Pancreas (tissue), 10 donors: ENCODE measurements around the gene SERGEF. TPM values are rescaled to one million over a fixed set of nuclear protein-coding genes. Genes with fewer than 3 reads are reported as not detected.
A peak's percentile ranks its signal among the peaks of the same experiment; 100 is the strongest.

ENCODE experiments used
- ATAC-seq, 4 donors: fragments of 200-7000 bp; cut with Tn5 transposase; one replicate each; pipeline versions ENCODE4 v1.8.0 to v1.9.1; 2020; ENCODE audit warnings: mild to moderate bottlenecking in 4 of 4, moderate library complexity in 4 of 4
- DNase-seq, 6 donors: peaks; one replicate each; pipeline ENCODE4 v3.0.0-alpha.2; 2020
- FAIRE-seq: peaks from 2 replicates; lab custom pipeline; 2012; peaks lifted over from hg19 to GRCh38; lab: Jason Lieb, UNC
- H3K27ac ChIP-seq, 4 donors: fragments of 200-600 bp; sonication (generic); 1 replicate in 3 of 4; 2 replicates in 1 of 4; pipeline versions ENCODE4 v1.5.0 to v1.8.0; 2020
- H3K27me3 ChIP-seq, 4 donors: fragments of 200-600 bp; one replicate each; pipeline ENCODE4 v1.8.0; 2021
- H3K36me3 ChIP-seq, 3 donors: fragments of 200-600 bp; sonication (generic) in 1 of 3; one replicate each; pipeline versions ENCODE4 v1.5.0 to v1.8.0; 2020 to 2021
- H3K4me1 ChIP-seq, 3 donors: fragments of 200-600 bp; one replicate each; pipeline ENCODE4 v1.8.0; 2021
- H3K4me3 ChIP-seq, 4 donors: fragments of 200-600 bp; sonication (generic) in 2 of 4; one replicate each; pipeline versions ENCODE4 v1.5.0 to v1.8.0; 2020 to 2021
- H3K9me3 ChIP-seq, 4 donors: fragments of 200-600 bp; one replicate each; pipeline ENCODE4 v1.8.0; 2021
- WGBS, 2 donors: extraction: QIAGEN DNeasy Blood & Tissue Kit; methylation state at CpG; one replicate each; pipeline ENCODE4 v1.1.7; 2013; 5-methylcytosine and 5-hydroxymethylcytosine counted together
- intact Hi-C, 3 donors: fragments of 100-400 bp; cut with DNase I; formaldehyde crosslinking; loops; one replicate each; pipeline versions ENCODE4 v1.11.1 to v1.14.2; 2022
- polyA plus RNA-seq, 2 donors: library from polyadenylated mRNA; stranded (reverse); fragments of 200-250 nt; gene quantifications; one replicate each; pipeline ENCODE4 v1.2.3, GENCODE V29; 2013
- total RNA-seq, 6 donors: library from RNA; stranded (reverse); fragmentation: NEBNext Ultra II Directional in 4 of 6; extraction: Animal tissue kit (Norgen Biotek cat#: 25700) in 4 of 6; gene quantifications; one replicate each; pipeline versions ENCODE4 v1.2.1 to v1.2.4, GENCODE V29; 2021 to 2023
- TF ChIP-seq, protein P1 (sequence below), 4 donors: fragments of 200-600 bp; sonication (generic) in 3 of 4; IDR thresholded peaks; one replicate each; pipeline versions ENCODE4 v1.5.0 to v1.8.0; 2021; ENCODE audit warnings: antibody characterized with exemption in 4 of 4
- donor health status: healthy with polysubstance abuse.
- donor health status: DM: no; HTN: no; CAD: no; lungs with moderate emphysema.
- donor health status: DM: no; HTN: no; CAD: no.
- donor health status: control.
- donor health status: control.
- donor health status: Bipolar disorder and iron deficiency.
- donor health status: DM: yes; HTN: yes; CAD: no.
- donor health status: DM: no; HTN: no; CAD: no.
- donor health status: DM: no; HTN: no; CAD: no.
- donor health status: DM: yes; HTN: yes; CAD: no.

Gene SERGEF
- total and polyA plus RNA-seq, 8 donors: 17.8 to 101 (median 24.5) TPM

DNA sequence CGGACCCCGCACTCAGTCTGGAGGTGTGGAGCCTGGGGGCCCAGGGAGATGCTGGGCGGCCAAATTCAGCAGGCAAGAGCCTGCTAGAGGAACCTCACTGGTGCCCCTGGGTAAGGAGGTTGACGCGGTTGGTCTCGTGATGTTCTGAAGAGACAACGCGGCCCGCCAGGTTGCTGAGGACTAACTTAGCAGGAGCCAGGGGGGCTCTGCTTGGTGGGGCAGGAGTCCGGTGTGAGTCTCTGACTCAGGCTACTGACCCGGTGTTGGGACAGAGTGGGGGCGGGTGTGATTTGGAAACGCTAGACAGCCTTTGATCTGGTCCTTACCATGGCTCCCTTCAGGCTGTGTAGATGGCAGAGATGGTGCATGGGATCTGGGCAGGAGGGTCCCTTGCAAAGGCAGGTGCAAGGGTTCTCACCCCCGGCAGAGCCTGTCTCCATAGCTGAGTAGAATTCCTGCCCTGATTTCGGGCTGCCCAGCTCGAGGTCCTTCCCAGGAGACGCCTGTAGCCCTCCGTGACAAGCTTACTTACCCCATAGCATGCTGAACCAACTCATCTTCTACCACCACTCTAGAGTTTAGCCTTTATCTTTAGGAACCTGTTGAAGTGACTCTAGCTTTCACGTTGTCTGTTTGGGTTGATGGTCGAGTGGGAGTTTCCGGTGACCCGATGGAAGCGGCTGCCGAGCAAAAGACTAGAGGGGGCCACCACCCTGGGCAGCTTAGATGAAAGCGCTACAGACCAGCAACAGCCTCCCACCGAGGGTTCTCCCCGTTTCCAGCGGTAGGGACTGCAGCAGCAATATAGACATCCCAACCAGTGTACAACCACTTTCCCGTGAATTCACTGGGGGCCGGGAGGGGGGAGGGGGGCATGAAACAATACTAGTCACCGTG lies 239.9 kb downstream of the SERGEF start:
- Histone ChIP-seq H3K27me3 (no peaks in the 10 kb centered on the region), H3K36me3 (no peaks in the 10 kb centered on the region), H3K9me3 (no peaks in the 10 kb centered on the region), H3K4me3 (no peak overlapping the region), H3K4me1 (no peaks in the 10 kb centered on the region), H3K27ac (no peak overlapping the region)
- ATAC-seq (no peak), DNase-seq (peak in 1 of 6 donors; percentile 43), FAIRE-seq (no peak)
- TF ChIP-seq, protein P1, sequence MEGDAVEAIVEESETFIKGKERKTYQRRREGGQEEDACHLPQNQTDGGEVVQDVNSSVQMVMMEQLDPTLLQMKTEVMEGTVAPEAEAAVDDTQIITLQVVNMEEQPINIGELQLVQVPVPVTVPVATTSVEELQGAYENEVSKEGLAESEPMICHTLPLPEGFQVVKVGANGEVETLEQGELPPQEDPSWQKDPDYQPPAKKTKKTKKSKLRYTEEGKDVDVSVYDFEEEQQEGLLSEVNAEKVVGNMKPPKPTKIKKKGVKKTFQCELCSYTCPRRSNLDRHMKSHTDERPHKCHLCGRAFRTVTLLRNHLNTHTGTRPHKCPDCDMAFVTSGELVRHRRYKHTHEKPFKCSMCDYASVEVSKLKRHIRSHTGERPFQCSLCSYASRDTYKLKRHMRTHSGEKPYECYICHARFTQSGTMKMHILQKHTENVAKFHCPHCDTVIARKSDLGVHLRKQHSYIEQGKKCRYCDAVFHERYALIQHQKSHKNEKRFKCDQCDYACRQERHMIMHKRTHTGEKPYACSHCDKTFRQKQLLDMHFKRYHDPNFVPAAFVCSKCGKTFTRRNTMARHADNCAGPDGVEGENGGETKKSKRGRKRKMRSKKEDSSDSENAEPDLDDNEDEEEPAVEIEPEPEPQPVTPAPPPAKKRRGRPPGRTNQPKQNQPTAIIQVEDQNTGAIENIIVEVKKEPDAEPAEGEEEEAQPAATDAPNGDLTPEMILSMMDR (IDR thresholded peaks at IDR 0.05): no peak
- intact Hi-C loops: no loop called here
- WGBS, 2 donors: 87 to 92% methylated on average over 31 of the region's 31 CpGs

DNA sequence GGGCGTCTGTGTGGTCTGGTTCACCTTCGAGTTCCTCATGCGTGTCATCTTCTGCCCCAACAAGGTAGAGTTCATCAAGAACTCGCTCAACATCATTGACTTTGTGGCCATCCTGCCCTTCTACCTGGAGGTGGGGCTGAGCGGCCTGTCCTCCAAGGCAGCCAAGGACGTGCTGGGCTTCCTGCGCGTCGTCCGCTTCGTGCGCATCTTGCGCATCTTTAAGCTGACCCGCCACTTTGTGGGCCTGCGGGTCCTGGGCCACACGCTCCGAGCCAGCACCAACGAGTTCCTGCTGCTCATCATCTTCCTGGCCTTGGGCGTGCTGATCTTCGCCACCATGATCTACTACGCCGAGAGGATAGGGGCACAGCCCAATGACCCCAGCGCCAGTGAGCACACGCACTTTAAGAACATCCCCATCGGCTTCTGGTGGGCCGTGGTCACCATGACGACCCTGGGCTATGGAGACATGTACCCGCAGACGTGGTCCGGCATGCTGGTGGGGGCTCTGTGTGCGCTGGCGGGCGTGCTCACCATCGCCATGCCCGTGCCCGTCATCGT lies 240.9 kb downstream of the SERGEF start:
- H3K9me3 ChIP-seq: no peaks in the 10 kb centered on the region
- intact Hi-C loops: no loop called here
- TF ChIP-seq, protein P1 (IDR thresholded peaks at IDR 0.05): no peak
- FAIRE-seq (no peak), DNase-seq (peak in 2 of 6 donors; percentile 42 to 53), ATAC-seq (no peak)
- no peak overlapping the region for H3K4me3 ChIP-seq
- 95 to 96% methylated on average over 37 of the region's 37 CpGs for WGBS, 2 donors
- no peaks in the 10 kb centered on the region for H3K36me3 ChIP-seq
- H3K27ac ChIP-seq: no peak overlapping the region
- no peaks in the 10 kb centered on the region for H3K4me1 ChIP-seq
- H3K27me3 ChIP-seq: no peaks in the 10 kb centered on the region

DNA sequence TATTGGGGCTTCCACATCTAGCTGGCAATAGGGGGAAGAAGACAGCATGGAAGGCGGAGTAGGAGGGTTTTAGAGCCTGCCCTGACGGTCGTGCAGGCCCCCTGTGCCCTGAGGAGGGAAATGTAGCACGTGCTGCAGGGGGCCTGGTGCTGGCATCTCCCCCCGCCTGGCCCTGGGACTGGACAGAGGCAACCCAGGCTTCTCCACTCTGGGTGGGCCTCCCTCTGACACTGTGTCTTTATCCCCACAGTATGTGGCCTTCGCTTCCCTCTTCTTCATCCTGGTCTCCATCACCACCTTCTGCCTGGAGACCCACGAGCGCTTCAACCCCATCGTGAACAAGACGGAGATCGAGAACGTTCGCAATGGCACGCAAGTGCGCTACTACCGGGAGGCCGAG lies 241.4 kb downstream of the SERGEF start:
- ATAC-seq (no peak), DNase-seq (peak in 2 of 6 donors; percentile 34 to 36), FAIRE-seq (no peak)
- no peaks in the 10 kb centered on the region for H3K36me3 ChIP-seq
- 93 to 96% methylated on average over 17 of the region's 17 CpGs for WGBS, 2 donors
- H3K4me1 ChIP-seq: no peaks in the 10 kb centered on the region
- no peak overlapping the region for H3K27ac ChIP-seq
- no peak overlapping the region for H3K4me3 ChIP-seq
- intact Hi-C loops: no loop called here
- TF ChIP-seq, protein P1 (IDR thresholded peaks at IDR 0.05): no peak
- no peaks in the 10 kb centered on the region for H3K9me3 ChIP-seq
- no peaks in the 10 kb centered on the region for H3K27me3 ChIP-seq

GRCh38 chr11:17770917-17771316 lies 241.9 kb downstream of the SERGEF start:
- H3K9me3 ChIP-seq: no peaks in the 10 kb centered on the region
- TF ChIP-seq, protein P1 (IDR thresholded peaks at IDR 0.05): no peak
- ATAC-seq: no peak
- no peak for FAIRE-seq
- no peaks in the 10 kb centered on the region for H3K27me3 ChIP-seq
- H3K27ac ChIP-seq: no peak overlapping the region
- peak in 1 of 6 donors; percentile 2 for DNase-seq
- no peaks in the 10 kb centered on the region for H3K4me1 ChIP-seq
- no peak overlapping the region for H3K4me3 ChIP-seq
- no peaks in the 10 kb centered on the region for H3K36me3 ChIP-seq
- intact Hi-C loops: no loop called here
